ENCODE data around the gene TLR7.

DNA sequence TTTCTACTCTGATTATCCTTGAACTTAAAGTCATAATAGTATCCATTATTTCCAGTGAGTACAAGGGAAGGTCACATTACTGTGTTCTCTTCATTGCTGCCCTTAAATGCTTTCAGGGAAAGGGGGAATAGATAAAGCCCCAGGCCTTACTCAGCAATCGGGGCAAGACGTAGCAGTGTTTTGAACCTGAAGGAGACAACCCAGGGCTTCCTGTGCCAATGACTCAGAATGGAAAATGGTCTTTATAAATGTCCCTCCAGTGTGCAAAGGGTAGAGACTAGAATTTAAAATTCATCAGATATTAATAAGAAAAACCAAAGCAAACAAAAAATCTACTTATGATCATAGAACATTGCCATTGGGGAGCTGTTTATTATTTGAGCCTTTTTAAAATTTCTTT, 63.3 kb downstream of the TLR7 start:
- TF ChIP-seq, protein P1, sequence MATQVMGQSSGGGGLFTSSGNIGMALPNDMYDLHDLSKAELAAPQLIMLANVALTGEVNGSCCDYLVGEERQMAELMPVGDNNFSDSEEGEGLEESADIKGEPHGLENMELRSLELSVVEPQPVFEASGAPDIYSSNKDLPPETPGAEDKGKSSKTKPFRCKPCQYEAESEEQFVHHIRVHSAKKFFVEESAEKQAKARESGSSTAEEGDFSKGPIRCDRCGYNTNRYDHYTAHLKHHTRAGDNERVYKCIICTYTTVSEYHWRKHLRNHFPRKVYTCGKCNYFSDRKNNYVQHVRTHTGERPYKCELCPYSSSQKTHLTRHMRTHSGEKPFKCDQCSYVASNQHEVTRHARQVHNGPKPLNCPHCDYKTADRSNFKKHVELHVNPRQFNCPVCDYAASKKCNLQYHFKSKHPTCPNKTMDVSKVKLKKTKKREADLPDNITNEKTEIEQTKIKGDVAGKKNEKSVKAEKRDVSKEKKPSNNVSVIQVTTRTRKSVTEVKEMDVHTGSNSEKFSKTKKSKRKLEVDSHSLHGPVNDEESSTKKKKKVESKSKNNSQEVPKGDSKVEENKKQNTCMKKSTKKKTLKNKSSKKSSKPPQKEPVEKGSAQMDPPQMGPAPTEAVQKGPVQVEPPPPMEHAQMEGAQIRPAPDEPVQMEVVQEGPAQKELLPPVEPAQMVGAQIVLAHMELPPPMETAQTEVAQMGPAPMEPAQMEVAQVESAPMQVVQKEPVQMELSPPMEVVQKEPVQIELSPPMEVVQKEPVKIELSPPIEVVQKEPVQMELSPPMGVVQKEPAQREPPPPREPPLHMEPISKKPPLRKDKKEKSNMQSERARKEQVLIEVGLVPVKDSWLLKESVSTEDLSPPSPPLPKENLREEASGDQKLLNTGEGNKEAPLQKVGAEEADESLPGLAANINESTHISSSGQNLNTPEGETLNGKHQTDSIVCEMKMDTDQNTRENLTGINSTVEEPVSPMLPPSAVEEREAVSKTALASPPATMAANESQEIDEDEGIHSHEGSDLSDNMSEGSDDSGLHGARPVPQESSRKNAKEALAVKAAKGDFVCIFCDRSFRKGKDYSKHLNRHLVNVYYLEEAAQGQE (IDR thresholded peaks at IDR 0.05; ENCODE audit: borderline replicate concordance in 1 of 2, low read depth in 1 of 2, low read length in 2 of 2) = no peak
- TF ChIP-seq ZFX (CRISPR knock-in tag; IDR thresholded peaks at IDR 0.05; ENCODE audit: low read depth) (no peak), ZBED4 (CRISPR knock-in tag; IDR thresholded peaks at IDR 0.05; ENCODE audit: borderline replicate concordance) (no peak), ZFY (CRISPR knock-in tag; IDR thresholded peaks at IDR 0.05) (no peak), FOXP1 (IDR thresholded peaks at IDR 0.05) (no peak), FOXP1 (CRISPR knock-in tag; IDR thresholded peaks at IDR 0.05) (no peak), KLF12 (CRISPR knock-in tag; IDR thresholded peaks at IDR 0.05; ENCODE audit: borderline replicate concordance) (no peak)

All from HepG2 (cell line).